ENCODE data around the gene CDKN2B-AS1.

The CDKN2B-AS1 gene

GRCh38 chr9:22031655-22032411 lies 37.2 kb downstream of the CDKN2B-AS1 start:
- Histone ChIP-seq H3K4me1 (ENCODE audit: insufficient read depth, low read length) (peaks cover 5% of the 10 kb centered on the region), H3K4me3 (ENCODE audit: low read length) (no peak overlapping the region), H2AFZ (ENCODE audit: low read depth, low read length) (no peak overlapping the region), H3K36me3 (ENCODE audit: insufficient read depth, low read length) (no peaks in the 10 kb centered on the region), H3K9me3 (ENCODE audit: low read length) (no peaks in the 10 kb centered on the region), H3K27me3 (ENCODE audit: insufficient read depth, low read length) (no peaks in the 10 kb centered on the region)

GRCh38 chr9:22033012-22033630 lies 38.5 kb downstream of the CDKN2B-AS1 start:
- peaks cover 5% of the 10 kb centered on the region for H3K4me1 ChIP-seq (ENCODE audit: insufficient read depth, low read length)
- H3K4me3 ChIP-seq (ENCODE audit: low read length): no peak overlapping the region
- no peaks in the 10 kb centered on the region for H3K27me3 ChIP-seq (ENCODE audit: insufficient read depth, low read length)
- H3K36me3 ChIP-seq (ENCODE audit: insufficient read depth, low read length): no peaks in the 10 kb centered on the region
- H2AFZ ChIP-seq (ENCODE audit: low read depth, low read length): no peak overlapping the region
- no peaks in the 10 kb centered on the region for H3K9me3 ChIP-seq (ENCODE audit: low read length)

- Histone ChIP-seq H3K9me3 (ENCODE audit: low read length) (no peaks in the 10 kb centered on the region), H3K4me1 (ENCODE audit: insufficient read depth, low read length) (no peaks in the 10 kb centered on the region), H3K27me3 (ENCODE audit: insufficient read depth, low read length) (no peaks in the 10 kb centered on the region), H2AFZ (ENCODE audit: low read depth, low read length) (no peak overlapping the region), H3K36me3 (ENCODE audit: insufficient read depth, low read length) (no peaks in the 10 kb centered on the region), H3K4me3 (ENCODE audit: low read length) (no peak overlapping the region)
These were observed 41.0 kb downstream of the CDKN2B-AS1 start for GRCh38 chr9:22035591-22036011.

GRCh38 chr9:22036866-22037626 lies 42.5 kb downstream of the CDKN2B-AS1 start:
- Histone ChIP-seq H3K4me3 (ENCODE audit: low read length) (no peak overlapping the region), H3K9me3 (ENCODE audit: low read length) (no peaks in the 10 kb centered on the region), H3K36me3 (ENCODE audit: insufficient read depth, low read length) (no peaks in the 10 kb centered on the region), H2AFZ (ENCODE audit: low read depth, low read length) (no peak overlapping the region), H3K4me1 (ENCODE audit: insufficient read depth, low read length) (no peaks in the 10 kb centered on the region), H3K27me3 (ENCODE audit: insufficient read depth, low read length) (no peaks in the 10 kb centered on the region)

GRCh38 chr9:22037954-22038690 lies 43.5 kb downstream of the CDKN2B-AS1 start:
- no peak overlapping the region for H3K4me3 ChIP-seq (ENCODE audit: low read length)
- no peaks in the 10 kb centered on the region for H3K36me3 ChIP-seq (ENCODE audit: insufficient read depth, low read length)
- H3K9me3 ChIP-seq (ENCODE audit: low read length): no peaks in the 10 kb centered on the region
- H2AFZ ChIP-seq (ENCODE audit: low read depth, low read length): no peak overlapping the region
- H3K27me3 ChIP-seq (ENCODE audit: insufficient read depth, low read length): no peaks in the 10 kb centered on the region
- no peaks in the 10 kb centered on the region for H3K4me1 ChIP-seq (ENCODE audit: insufficient read depth, low read length)

- no peaks in the 10 kb centered on the region for H3K9me3 ChIP-seq (ENCODE audit: low read length)
- H3K36me3 ChIP-seq (ENCODE audit: insufficient read depth, low read length): no peaks in the 10 kb centered on the region
- H3K4me3 ChIP-seq (ENCODE audit: low read length): no peak overlapping the region
- no peak overlapping the region for H2AFZ ChIP-seq (ENCODE audit: low read depth, low read length)
- H3K4me1 ChIP-seq (ENCODE audit: insufficient read depth, low read length): no peaks in the 10 kb centered on the region
- no peaks in the 10 kb centered on the region for H3K27me3 ChIP-seq (ENCODE audit: insufficient read depth, low read length)
These were observed 44.7 kb downstream of the CDKN2B-AS1 start for GRCh38 chr9:22039258-22039657.

GRCh38 chr9:22040760-22041159 lies 46.2 kb downstream of the CDKN2B-AS1 start:
- no peak overlapping the region for H2AFZ ChIP-seq (ENCODE audit: low read depth, low read length)

GRCh38 chr9:22041344-22041743 lies 46.8 kb downstream of the CDKN2B-AS1 start:
- Histone ChIP-seq H3K27me3 (ENCODE audit: insufficient read depth, low read length) (no peaks in the 10 kb centered on the region), H3K4me3 (ENCODE audit: low read length) (no peak overlapping the region), H3K4me1 (ENCODE audit: insufficient read depth, low read length) (no peaks in the 10 kb centered on the region), H3K9me3 (ENCODE audit: low read length) (no peaks in the 10 kb centered on the region), H3K36me3 (ENCODE audit: insufficient read depth, low read length) (no peaks in the 10 kb centered on the region), H2AFZ (ENCODE audit: low read depth, low read length) (no peak overlapping the region)

More at GRCh38 chr9:22040760-22041159, 46.2 kb downstream of the CDKN2B-AS1 start:
- Histone ChIP-seq H3K4me3 (ENCODE audit: low read length) (no peak overlapping the region), H3K36me3 (ENCODE audit: insufficient read depth, low read length) (no peaks in the 10 kb centered on the region), H3K4me1 (ENCODE audit: insufficient read depth, low read length) (no peaks in the 10 kb centered on the region), H3K27me3 (ENCODE audit: insufficient read depth, low read length) (no peaks in the 10 kb centered on the region), H3K9me3 (ENCODE audit: low read length) (no peaks in the 10 kb centered on the region)

- no peak overlapping the region for H3K4me3 ChIP-seq (ENCODE audit: low read length)
- H3K36me3 ChIP-seq (ENCODE audit: insufficient read depth, low read length): no peaks in the 10 kb centered on the region
- H3K9me3 ChIP-seq (ENCODE audit: low read length): no peaks in the 10 kb centered on the region
- no peaks in the 10 kb centered on the region for H3K4me1 ChIP-seq (ENCODE audit: insufficient read depth, low read length)
- H2AFZ ChIP-seq (ENCODE audit: low read depth, low read length): no peak overlapping the region
- H3K27me3 ChIP-seq (ENCODE audit: insufficient read depth, low read length): no peaks in the 10 kb centered on the region
These were observed 47.2 kb downstream of the CDKN2B-AS1 start for GRCh38 chr9:22041775-22042174.

- Histone ChIP-seq H3K27me3 (ENCODE audit: insufficient read depth, low read length) (no peaks in the 10 kb centered on the region), H3K36me3 (ENCODE audit: insufficient read depth, low read length) (no peaks in the 10 kb centered on the region), H3K4me1 (ENCODE audit: insufficient read depth, low read length) (no peaks in the 10 kb centered on the region), H2AFZ (ENCODE audit: low read depth, low read length) (no peak overlapping the region), H3K9me3 (ENCODE audit: low read length) (no peaks in the 10 kb centered on the region), H3K4me3 (ENCODE audit: low read length) (no peak overlapping the region)
These were observed 49.3 kb downstream of the CDKN2B-AS1 start for GRCh38 chr9:22043928-22044327.

- Histone ChIP-seq H3K4me1 (ENCODE audit: insufficient read depth, low read length) (no peaks in the 10 kb centered on the region), H2AFZ (ENCODE audit: low read depth, low read length) (no peak overlapping the region)
These were observed 50.0 kb downstream of the CDKN2B-AS1 start for GRCh38 chr9:22044583-22044982.

GRCh38 chr9:22045423-22045822 lies 50.8 kb downstream of the CDKN2B-AS1 start:
- Histone ChIP-seq H3K4me1 (ENCODE audit: insufficient read depth, low read length) (no peaks in the 10 kb centered on the region), H3K9me3 (ENCODE audit: low read length) (no peaks in the 10 kb centered on the region), H2AFZ (ENCODE audit: low read depth, low read length) (no peak overlapping the region), H3K4me3 (ENCODE audit: low read length) (no peak overlapping the region), H3K27me3 (ENCODE audit: insufficient read depth, low read length) (no peaks in the 10 kb centered on the region), H3K36me3 (ENCODE audit: insufficient read depth, low read length) (no peaks in the 10 kb centered on the region)

More at GRCh38 chr9:22044583-22044982, 50.0 kb downstream of the CDKN2B-AS1 start:
- Histone ChIP-seq H3K36me3 (ENCODE audit: insufficient read depth, low read length) (no peaks in the 10 kb centered on the region), H3K4me3 (ENCODE audit: low read length) (no peak overlapping the region), H3K27me3 (ENCODE audit: insufficient read depth, low read length) (no peaks in the 10 kb centered on the region), H3K9me3 (ENCODE audit: low read length) (no peaks in the 10 kb centered on the region)
